GM19328 (cell line): ENCODE measurements around the gene ZSWIM6.
A peak's percentile ranks its signal among the peaks of the same experiment; 100 is the strongest.

ENCODE experiments used
- ATAC-seq: cut with Tn5 transposase; IDR thresholded peaks from one replicate; pipeline ENCODE4 v1.9.1; 2021; ENCODE audit warnings: mild to moderate bottlenecking, moderate library complexity; ENCODE audit not compliant: unreplicated experiment

The ZSWIM6 gene

GRCh38 chr5:61306531-61307131 is 25.4 kb upstream of the ZSWIM6 start:
- ATAC-seq, result no peak

DNA sequence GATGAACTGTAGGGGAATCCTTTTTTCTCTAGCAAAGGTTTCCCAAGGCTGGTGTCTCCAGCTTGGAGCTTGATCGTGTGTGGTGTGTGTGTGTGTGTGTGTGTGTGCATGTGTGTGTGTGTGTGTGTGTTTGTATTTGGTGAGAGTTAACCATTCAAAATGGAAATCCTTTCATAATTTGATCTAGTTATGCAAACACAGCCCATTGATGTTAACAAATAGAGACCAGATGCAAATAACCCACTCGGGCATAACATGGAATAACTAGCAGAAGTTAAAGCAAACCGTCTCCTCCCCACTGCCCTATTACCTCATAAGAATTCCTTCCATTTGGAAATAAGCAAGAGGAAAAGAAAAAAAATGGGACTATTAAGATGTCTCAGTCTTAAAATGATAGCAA is 24.9 kb upstream of the ZSWIM6 start:
- ATAC-seq, result no peak

- no peak for ATAC-seq
Measured at GRCh38 chr5:61307611-61308010, 24.4 kb upstream of the ZSWIM6 start.

GRCh38 chr5:61308712-61309111 is 23.3 kb upstream of the ZSWIM6 start:
- ATAC-seq, result no peak

DNA sequence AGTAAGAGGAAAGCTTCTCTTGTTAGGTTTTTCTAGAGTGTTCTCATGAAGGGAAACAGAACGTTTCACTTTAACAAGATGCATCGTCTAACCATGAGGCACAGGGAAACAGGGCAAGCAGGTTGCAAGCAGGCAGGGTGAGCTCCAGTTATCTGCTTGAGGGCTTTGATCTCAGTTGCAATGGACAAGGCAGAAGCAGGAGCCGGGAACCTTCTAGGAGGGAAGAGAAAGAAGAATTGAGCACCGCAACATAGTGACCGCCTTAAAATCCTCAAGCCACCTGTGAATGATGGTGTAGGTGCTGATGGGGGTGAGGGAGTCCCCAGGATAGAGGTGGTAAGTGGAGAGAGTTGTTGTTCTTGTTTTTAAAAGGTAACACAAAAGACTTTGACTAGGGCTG is 22.9 kb upstream of the ZSWIM6 start:
- ATAC-seq, result no peak

GRCh38 chr5:61311056-61311610 is 20.9 kb upstream of the ZSWIM6 start:
- no peak for ATAC-seq

GRCh38 chr5:61311836-61312808 is 19.9 kb upstream of the ZSWIM6 start:
- no peak for ATAC-seq

- ATAC-seq, result no peak
Measured at GRCh38 chr5:61313960-61314681, 17.9 kb upstream of the ZSWIM6 start.

- ATAC-seq, result no peak
Measured at GRCh38 chr5:61318376-61318775, 13.7 kb upstream of the ZSWIM6 start.

DNA sequence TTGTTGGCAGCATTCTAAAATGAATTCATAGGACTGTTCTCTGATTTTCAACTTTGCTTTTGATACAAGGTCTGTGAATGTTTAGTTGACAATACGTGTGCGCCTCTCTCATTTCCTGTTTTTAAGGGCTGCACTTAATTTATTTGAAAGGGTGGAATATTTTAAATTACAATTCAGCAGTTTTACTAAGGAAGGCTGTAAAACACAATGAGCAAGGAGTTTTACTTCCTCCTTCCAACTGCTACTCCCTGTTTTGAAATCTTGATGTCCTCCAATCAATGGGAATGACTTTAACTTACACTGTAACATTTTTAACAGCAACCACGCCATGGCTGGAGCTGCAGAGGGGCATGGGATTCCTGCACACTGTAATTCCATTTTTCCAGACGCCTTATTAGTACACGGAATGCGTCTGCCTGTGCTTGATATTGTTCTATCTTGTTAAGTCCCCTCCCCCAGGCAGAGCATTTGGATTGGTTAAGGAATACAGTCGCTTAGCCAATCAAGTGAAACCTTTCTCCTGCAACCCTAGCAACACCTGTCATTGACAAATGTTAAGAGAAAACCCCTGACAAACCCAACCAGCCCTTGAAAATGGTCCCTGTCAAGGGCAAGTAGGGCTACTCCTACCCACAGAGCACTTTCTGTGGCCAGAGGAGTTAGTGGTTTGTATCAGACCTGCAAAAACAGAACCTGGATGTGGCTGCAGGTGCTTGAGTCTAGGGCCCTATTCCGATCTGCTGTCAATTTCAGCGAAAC is 12.5 kb upstream of the ZSWIM6 start:
- peak; percentile 97 for ATAC-seq

DNA sequence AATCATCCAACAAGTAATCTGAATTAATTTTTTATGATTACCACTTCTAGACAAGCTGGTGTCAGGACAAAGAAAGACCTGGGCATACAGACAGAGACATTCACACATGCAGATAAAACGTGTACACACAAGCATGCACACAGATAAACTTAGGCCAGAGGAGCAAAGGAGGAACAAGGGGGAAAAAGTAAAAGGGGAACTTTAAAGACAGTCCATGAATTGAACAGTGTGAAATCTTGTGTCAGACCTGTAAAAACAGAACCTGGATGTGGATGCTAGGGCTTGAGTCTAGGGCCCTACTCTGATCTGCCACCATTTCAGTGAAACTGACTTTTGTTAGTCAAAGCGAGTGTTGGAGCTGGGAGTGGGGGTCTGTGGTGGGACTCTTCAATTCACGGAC is 11.2 kb upstream of the ZSWIM6 start:
- ATAC-seq, result no peak

GRCh38 chr5:61321669-61322068 is 10.4 kb upstream of the ZSWIM6 start:
- no peak for ATAC-seq

- ATAC-seq, result no peak
Measured at GRCh38 chr5:61322738-61323725, 9.0 kb upstream of the ZSWIM6 start.

GRCh38 chr5:61327760-61328753 is 4.0 kb upstream of the ZSWIM6 start:
- no peak for ATAC-seq

DNA sequence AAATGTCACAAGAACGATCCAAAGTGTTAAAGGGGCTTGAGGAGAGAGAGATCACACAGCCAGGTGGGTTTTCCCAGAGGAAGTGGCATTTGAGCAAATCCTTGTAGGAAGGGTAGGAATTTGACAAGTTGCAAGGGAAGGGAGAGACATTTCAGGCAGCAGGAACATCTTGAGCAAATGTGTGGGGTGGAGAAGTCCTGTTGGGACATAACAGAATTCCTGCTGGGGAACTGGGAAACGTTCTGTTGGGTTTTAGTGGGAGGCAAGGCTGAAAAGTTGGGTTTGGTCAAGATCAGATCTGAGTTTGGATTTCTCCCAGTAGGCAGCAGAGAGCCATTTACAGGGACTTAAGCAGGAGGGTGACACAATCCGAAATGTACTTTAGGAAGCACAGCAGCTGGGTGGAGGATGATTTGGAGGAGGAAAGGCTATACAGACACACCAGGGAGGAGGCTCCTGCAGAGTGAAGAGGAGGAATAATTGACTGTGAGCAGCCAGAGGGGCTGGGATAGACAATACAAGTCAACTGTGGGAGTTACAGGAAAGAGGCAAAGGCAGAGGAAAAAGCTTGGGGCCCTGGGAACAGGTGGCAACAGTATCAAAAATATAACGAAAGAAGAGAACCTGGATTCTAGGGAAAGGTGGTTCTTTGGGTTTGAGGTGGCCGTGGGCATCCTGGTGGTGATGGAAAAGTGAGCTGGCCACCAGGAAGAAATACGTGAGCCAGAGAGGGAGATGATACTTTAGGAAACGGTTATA is 3.1 kb upstream of the ZSWIM6 start:
- no peak for ATAC-seq

DNA sequence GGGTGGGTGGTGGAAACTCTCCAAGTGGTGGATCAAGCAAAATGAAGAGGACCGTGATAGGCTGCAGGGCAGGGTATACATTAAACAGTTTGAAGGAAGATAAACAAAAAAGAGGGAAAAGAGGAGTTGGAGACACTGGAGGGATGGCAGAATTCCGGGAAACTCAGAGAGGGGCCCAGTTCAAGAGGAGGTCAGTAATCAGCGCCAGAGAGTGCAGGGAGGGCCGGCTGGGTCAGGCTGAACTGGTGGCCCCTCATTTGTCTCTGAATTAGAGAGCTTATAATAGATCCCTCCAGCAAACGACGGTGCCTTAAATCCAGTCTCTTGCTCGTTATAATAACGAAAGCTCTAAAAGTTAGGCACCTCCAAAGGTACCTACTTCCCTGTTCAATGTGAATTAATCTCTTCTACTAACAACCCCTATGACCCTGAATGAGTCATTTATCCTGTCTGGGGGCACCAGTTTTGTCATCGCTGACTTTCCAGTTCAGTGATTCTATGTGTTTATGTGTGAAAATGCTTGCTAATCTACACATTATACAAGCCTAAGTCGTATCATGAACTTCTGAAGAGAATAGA is 2.4 kb upstream of the ZSWIM6 start:
- ATAC-seq, result no peak

DNA sequence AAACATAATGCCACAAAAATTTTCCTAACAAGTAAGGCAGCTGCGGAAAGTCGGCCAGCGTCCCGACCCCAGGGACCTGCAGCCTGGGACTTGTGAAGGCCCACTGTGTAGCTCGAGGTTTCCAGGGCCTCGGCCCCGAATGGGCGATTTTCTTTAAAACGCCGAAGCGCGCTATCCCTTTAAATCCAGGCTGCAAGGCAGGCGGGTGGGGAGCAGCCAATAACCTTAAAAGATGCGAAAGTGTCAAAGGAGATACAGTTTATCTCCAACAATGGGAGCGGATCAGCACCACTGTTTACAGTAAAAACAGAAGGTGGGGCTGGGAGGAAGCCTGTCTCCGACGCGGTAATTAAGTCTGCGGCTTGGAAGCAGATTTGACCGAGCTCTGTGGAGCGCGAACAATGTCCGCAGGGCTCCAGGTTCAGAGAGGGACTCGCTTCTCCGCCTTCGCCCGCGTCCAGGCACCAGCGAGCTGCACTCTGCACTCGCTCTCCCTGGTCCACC is 1.7 kb upstream of the ZSWIM6 start:
- no peak for ATAC-seq
